Globus pallidus (tissue), 1 donor: ENCODE results near the gene MAB21L4.

ENCODE experiments used
- DNase-seq: peaks from one replicate; pipeline ENCODE4 v3.0.0-alpha.2; 2015; ENCODE audit warnings: low spot score

The MAB21L4 gene

GRCh38 chr2:240911641-240912265 lies 15.8 kb upstream of the MAB21L4 start:
- no peak for DNase-seq

GRCh38 chr2:240909216-240909974 lies 13.4 kb upstream of the MAB21L4 start:
- DNase-seq, result no peak

- DNase-seq, result no peak
These were observed 11.1 kb upstream of the MAB21L4 start for GRCh38 chr2:240906911-240907590.

- no peak for DNase-seq
These were observed 10.4 kb upstream of the MAB21L4 start, which contains the start of gene CROCC2 for GRCh38 chr2:240906141-240906910. CROCC2 (plus strand) TSS chr2:240906336; CDS start chr2:240906514, 178 bp downstream.

- DNase-seq, result no peak
These were observed 9.3 kb upstream of the MAB21L4 start for GRCh38 chr2:240905176-240905781.

- no peak for DNase-seq
These were observed 8.5 kb upstream of the MAB21L4 start for GRCh38 chr2:240904216-240905175.

GRCh38 chr2:240903191-240904060 lies 7.5 kb upstream of the MAB21L4 start:
- no peak for DNase-seq

- DNase-seq, result no peak
These were observed 6.7 kb upstream of the MAB21L4 start for GRCh38 chr2:240902615-240903041.

GRCh38 chr2:240901986-240902614 lies 6.1 kb upstream of the MAB21L4 start:
- no peak for DNase-seq

GRCh38 chr2:240900141-240900860 lies 4.3 kb upstream of the MAB21L4 start:
- no peak for DNase-seq

GRCh38 chr2:240899468-240899865 lies 3.5 kb upstream of the MAB21L4 start:
- no peak for DNase-seq

GRCh38 chr2:240898731-240899467 lies 2.9 kb upstream of the MAB21L4 start:
- DNase-seq, result no peak

GRCh38 chr2:240898108-240898730 lies 2.3 kb upstream of the MAB21L4 start:
- no peak for DNase-seq

- no peak for DNase-seq
These were observed 1.1 kb upstream of the MAB21L4 start for GRCh38 chr2:240896871-240897692.

GRCh38 chr2:240896394-240896793 lies 438 bp upstream of the MAB21L4 start:
- no peak for DNase-seq

GRCh38 chr2:240894836-240895558 lies 959 bp downstream of the MAB21L4 start:
- no peak for DNase-seq
